ENCODE data around the gene ATP2B2. TPM values are rescaled to one million over a fixed set of nuclear protein-coding genes. Genes with fewer than 3 reads are reported as not detected.

ATP2B2 gene
- total RNA-seq, 1 experiment from 2014 or later = not detected

GRCh38 chr3:10382892-10383849, 122.2 kb downstream of the ATP2B2 start:
- no peak for DNase-seq (ENCODE audit: low read depth)

- peak; percentile 44 for DNase-seq (ENCODE audit: low read depth)
Measured at GRCh38 chr3:10382445-10382844, 122.9 kb downstream of the ATP2B2 start.

- no peak for DNase-seq (ENCODE audit: low read depth)
Measured at GRCh38 chr3:10381336-10381735, 124.0 kb downstream of the ATP2B2 start.

GRCh38 chr3:10380906-10381305, 124.5 kb downstream of the ATP2B2 start:
- DNase-seq (ENCODE audit: low read depth) = no peak

GRCh38 chr3:10379961-10380360, 125.4 kb downstream of the ATP2B2 start:
- no peak for DNase-seq (ENCODE audit: low read depth)

GRCh38 chr3:10379161-10379560, 126.2 kb downstream of the ATP2B2 start:
- DNase-seq (ENCODE audit: low read depth) = no peak

- no peak for DNase-seq (ENCODE audit: low read depth)
Measured at GRCh38 chr3:10378742-10379141, 126.6 kb downstream of the ATP2B2 start.

GRCh38 chr3:10378246-10378645, 127.1 kb downstream of the ATP2B2 start:
- DNase-seq (ENCODE audit: low read depth) = no peak

GRCh38 chr3:10377148-10377725, 128.1 kb downstream of the ATP2B2 start:
- no peak for DNase-seq (ENCODE audit: low read depth)

- no peak for DNase-seq (ENCODE audit: low read depth)
Measured at GRCh38 chr3:10376353-10376752, 129.0 kb downstream of the ATP2B2 start.

GRCh38 chr3:10375296-10376053, 129.9 kb downstream of the ATP2B2 start:
- DNase-seq (ENCODE audit: low read depth) = no peak

- DNase-seq (ENCODE audit: low read depth) = no peak
Measured at GRCh38 chr3:10374311-10374710, 131.1 kb downstream of the ATP2B2 start.

- DNase-seq (ENCODE audit: low read depth) = peak; percentile 71
Measured at GRCh38 chr3:10373686-10374261, 131.6 kb downstream of the ATP2B2 start.

GRCh38 chr3:10371789-10372188, 133.6 kb downstream of the ATP2B2 start:
- DNase-seq (ENCODE audit: low read depth) = no peak

- DNase-seq (ENCODE audit: low read depth) = no peak
Measured at GRCh38 chr3:10371167-10371566, 134.2 kb downstream of the ATP2B2 start.

- peak; percentile 73 for DNase-seq (ENCODE audit: low read depth)
Measured at GRCh38 chr3:10370429-10370828, 135.0 kb downstream of the ATP2B2 start.

- DNase-seq (ENCODE audit: low read depth) = no peak
Measured at GRCh38 chr3:10368512-10368911, 136.9 kb downstream of the ATP2B2 start.

GRCh38 chr3:10367506-10367905, 137.9 kb downstream of the ATP2B2 start:
- no peak for DNase-seq (ENCODE audit: low read depth)

- peak; percentile 95 for DNase-seq (ENCODE audit: low read depth)
Measured at GRCh38 chr3:10366651-10367101, 138.7 kb downstream of the ATP2B2 start.

GRCh38 chr3:10365791-10366190, 139.6 kb downstream of the ATP2B2 start:
- peak; percentile 58 for DNase-seq (ENCODE audit: low read depth)

- DNase-seq (ENCODE audit: low read depth) = no peak
Measured at GRCh38 chr3:10365316-10365715, 140.1 kb downstream of the ATP2B2 start.

GRCh38 chr3:10364806-10365205, 140.6 kb downstream of the ATP2B2 start:
- DNase-seq (ENCODE audit: low read depth) = no peak
